ENCODE results near the gene TMEM184A. TPM values are rescaled to one million over a fixed set of nuclear protein-coding genes. Genes with fewer than 3 reads are reported as not detected.

The TMEM184A gene
- total RNA-seq, 1 donor from 2014 or later = 0.23 TPM

DNA sequence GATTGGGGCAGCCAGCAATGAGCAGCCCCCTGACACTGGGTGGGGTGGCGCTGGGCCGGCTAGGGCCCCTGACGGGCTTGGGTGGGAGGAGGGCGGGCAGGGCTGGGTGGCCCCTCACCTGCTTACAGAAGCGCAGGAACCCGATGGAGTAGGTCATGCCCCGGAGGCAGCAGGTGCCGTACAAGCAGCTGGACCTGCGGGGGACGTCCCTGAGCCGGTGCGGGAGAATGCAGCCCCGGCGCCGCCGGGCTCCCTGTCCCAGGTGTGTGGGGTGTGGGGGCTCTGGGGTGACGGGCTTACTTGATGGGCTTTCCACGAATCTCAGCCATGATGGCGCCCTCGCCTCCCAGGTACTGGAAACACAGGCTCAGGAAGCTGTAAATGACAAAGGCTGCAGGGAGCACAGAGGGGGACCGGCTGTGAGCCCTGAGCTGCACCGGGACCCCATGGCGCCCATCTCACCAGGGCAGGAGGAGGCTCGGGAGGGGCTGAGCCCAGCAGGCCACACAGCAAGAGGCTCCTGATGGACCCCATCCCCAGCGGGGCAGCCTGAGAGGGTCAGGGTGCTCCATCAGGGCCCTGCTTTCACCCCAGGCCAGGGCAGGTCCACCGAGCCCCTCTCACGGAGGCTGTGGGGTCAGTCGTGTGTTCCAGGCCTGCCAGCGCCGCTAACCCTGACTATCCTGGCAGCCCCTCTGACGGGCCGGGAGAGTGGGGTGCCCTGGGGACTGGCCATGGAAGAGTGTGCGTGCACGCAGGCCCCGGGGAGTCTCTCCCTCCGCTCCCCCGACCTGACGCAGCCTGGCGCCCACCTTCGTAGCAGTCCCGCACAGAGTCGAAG, 5.8 kb downstream of the TMEM184A start:
- intact Hi-C loops (cut with micrococcal nuclease) = no loop called here
- no peak overlapping the region for H3K27ac Mint-ChIP-seq
- no peaks in the 10 kb centered on the region for H3K4me1 Mint-ChIP-seq (ENCODE audit: low read depth)
- no peaks in the 10 kb centered on the region for H3K27me3 Mint-ChIP-seq (ENCODE audit: low read depth)
- H3K9me3 Mint-ChIP-seq = no peaks in the 10 kb centered on the region
- H3K4me3 Mint-ChIP-seq (ENCODE audit: low read depth) = no peak overlapping the region
- DNase-seq (ENCODE audit: low spot score) = no peak
- H3K36me3 Mint-ChIP-seq (ENCODE audit: low read depth) = no peaks in the 10 kb centered on the region

DNA sequence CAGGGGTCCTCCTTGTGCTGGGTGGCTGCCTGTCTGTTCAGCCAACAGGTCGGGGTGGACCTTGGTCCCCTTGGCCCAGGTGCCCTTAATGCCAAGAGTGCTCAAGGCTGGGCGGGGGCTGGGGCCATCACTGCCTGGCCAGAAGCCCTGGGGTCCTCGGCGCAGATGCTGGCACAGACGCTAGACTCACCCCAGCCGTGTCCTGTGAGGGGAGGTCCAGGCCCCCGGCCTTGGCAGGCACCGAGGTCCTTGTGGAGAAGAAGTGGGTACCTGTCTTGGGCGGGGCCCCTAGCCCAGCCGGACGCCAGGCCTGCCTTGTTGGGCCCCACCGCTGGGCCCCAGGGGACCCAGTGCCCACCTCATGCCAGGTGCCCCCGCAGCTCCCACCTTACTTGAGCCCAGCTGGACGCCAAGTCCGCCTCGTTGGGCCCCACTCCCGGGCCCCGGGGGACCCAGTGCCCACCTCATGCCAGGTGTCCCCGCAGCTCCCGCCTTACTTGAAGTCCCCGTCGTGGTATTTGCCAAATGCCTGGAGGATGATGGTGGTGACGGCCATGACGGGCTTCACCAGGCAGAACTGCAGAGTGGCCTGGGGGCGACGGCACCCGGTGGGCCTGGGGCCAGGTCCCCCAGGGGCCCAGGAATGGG, 6.5 kb downstream of the TMEM184A start:
- Mint-ChIP-seq H3K27me3 (ENCODE audit: low read depth) (no peaks in the 10 kb centered on the region), H3K9me3 (no peaks in the 10 kb centered on the region), H3K27ac (no peak overlapping the region), H3K4me3 (ENCODE audit: low read depth) (no peak overlapping the region), H3K36me3 (ENCODE audit: low read depth) (no peaks in the 10 kb centered on the region), H3K4me1 (ENCODE audit: low read depth) (no peaks in the 10 kb centered on the region)
- no peak for DNase-seq (ENCODE audit: low spot score)
- intact Hi-C loops (cut with micrococcal nuclease) = no loop called here

DNA sequence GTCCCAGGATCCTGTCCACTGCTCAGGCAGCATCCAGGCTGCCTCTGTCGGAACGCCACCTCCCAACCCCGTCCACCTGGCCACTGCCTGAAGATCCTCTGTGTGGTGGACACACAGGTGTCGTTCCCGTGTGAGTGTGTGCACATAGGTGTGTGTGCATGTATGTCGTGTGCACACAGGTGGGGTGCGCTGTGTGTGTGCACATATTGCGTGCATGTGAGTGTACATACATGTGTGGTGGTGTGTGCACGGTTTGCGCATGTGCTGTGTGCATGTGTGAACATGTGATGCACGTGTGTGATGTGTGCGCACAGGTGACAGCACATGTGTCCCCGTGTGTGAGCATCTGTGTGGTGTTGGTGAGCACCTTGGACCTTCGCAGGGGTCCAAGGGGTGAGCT, 7.1 kb downstream of the TMEM184A start:
- no peak for DNase-seq (ENCODE audit: low spot score)
- H3K4me3 Mint-ChIP-seq (ENCODE audit: low read depth) = no peak overlapping the region
- H3K9me3 Mint-ChIP-seq = no peaks in the 10 kb centered on the region
- H3K27ac Mint-ChIP-seq = no peak overlapping the region
- no peaks in the 10 kb centered on the region for H3K4me1 Mint-ChIP-seq (ENCODE audit: low read depth)
- H3K36me3 Mint-ChIP-seq (ENCODE audit: low read depth) = no peaks in the 10 kb centered on the region
- intact Hi-C loops (cut with micrococcal nuclease) = no loop called here
- no peaks in the 10 kb centered on the region for H3K27me3 Mint-ChIP-seq (ENCODE audit: low read depth)

DNA sequence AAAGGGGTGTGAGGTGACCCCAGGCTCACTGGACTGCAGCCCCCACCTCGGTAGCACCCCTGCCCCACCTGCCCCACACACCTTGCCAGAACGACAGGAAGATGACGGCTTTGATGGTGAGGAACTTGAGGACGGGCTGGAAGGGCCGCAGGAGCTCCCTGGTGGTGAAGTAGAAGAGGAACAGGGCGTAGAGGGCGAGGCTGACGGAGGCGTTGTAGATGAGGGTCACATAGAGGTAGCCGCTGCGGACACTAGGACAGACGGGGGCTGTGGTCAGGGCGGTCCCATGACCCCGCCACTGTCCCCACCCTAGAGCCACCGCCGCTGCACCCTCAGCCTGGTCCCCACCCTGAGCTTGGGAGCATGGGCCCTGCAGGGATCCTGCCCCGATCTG, 7.6 kb downstream of the TMEM184A start:
- Mint-ChIP-seq H3K27me3 (ENCODE audit: low read depth) (no peaks in the 10 kb centered on the region), H3K36me3 (ENCODE audit: low read depth) (no peaks in the 10 kb centered on the region), H3K9me3 (no peaks in the 10 kb centered on the region), H3K27ac (no peak overlapping the region), H3K4me3 (ENCODE audit: low read depth) (no peak overlapping the region), H3K4me1 (ENCODE audit: low read depth) (no peaks in the 10 kb centered on the region)
- no peak for DNase-seq (ENCODE audit: low spot score)
- intact Hi-C loops (cut with micrococcal nuclease) = no loop called here

DNA sequence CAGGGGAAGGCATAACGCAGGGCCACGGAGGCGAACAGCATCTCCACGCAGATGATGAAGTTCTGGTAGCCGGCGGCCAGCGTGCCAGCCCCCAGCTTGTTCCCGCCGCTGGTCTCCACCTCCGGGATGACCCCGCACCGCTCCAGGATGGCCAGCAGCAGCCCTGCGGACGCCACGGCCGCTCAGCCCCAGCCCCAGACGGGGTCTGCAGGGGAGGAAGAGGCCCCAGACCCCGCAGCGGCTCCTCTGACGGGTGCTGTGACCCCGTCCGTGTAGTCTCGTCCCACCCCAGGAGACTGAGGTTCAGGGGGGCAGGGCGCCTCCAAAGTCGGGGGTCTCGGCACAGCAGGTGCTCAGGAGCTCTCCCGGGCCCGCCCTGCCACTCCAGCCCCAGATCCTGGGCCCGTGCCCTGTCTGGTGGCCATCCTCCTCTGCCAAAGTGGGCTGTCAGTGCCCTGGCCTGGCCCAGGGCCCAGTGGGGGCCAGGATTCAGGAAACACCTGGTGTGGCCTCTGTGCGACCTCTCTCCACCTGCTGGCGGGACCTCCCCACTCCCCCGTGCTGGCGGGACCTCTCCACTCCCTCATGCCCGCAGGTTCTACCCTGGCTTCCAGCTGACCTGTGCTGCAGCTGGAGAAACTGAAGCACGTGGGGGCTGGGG, 8.1 kb downstream of the TMEM184A start:
- Mint-ChIP-seq H3K27me3 (ENCODE audit: low read depth) (no peaks in the 10 kb centered on the region), H3K4me1 (ENCODE audit: low read depth) (no peaks in the 10 kb centered on the region), H3K27ac (no peak overlapping the region), H3K36me3 (ENCODE audit: low read depth) (no peaks in the 10 kb centered on the region), H3K9me3 (no peaks in the 10 kb centered on the region), H3K4me3 (ENCODE audit: low read depth) (no peak overlapping the region)
- intact Hi-C loops (cut with micrococcal nuclease) = no loop called here
- no peak for DNase-seq (ENCODE audit: low spot score)

DNA sequence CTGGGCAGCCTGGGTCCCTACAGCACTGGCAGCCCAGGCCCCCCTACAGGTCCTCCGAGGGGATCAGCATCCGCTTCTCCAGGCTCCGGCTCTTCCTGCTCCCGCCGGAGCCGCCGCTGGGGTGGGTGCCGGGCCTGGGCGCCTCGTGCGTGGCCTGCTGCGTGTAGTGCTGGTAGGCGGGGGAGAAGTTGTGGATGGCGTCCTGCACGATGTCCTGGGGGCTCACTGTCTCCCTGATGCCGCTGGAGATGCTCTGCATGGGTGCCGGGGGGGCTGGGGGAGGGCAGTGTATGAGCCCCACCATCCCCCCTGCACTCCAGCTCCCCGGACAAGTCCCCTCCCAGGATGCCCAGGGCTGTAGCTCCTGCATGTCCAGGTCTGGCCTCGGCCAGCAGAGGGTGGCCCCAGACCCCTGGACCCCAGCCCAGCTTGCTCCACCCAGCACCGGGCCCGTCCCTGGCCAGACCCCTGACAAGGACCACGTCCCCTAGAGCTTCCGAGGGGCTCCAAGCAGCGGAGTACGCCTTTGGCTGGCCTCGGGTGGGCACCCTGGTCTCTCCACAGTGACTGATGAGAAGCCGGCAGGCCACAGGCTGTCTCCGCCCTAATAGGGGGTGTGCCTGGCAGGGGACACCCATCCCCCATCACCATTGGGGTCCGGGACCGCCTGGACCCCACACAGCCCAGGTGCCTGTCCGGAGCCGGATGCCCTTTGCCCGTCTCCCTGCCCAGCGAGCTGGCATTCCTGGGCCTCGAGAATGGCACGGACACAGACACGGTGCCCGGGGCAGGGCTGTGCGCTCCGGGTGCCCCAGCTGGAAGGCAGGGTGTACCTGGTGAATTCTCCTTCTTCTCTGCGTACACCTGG, 8.9 kb downstream of the TMEM184A start:
- Mint-ChIP-seq H3K27ac (no peak overlapping the region), H3K4me3 (ENCODE audit: low read depth) (no peak overlapping the region), H3K36me3 (ENCODE audit: low read depth) (no peaks in the 10 kb centered on the region), H3K4me1 (ENCODE audit: low read depth) (no peaks in the 10 kb centered on the region), H3K9me3 (no peaks in the 10 kb centered on the region), H3K27me3 (ENCODE audit: low read depth) (no peaks in the 10 kb centered on the region)
- intact Hi-C loops (cut with micrococcal nuclease) = no loop called here
- no peak for DNase-seq (ENCODE audit: low spot score)

DNA sequence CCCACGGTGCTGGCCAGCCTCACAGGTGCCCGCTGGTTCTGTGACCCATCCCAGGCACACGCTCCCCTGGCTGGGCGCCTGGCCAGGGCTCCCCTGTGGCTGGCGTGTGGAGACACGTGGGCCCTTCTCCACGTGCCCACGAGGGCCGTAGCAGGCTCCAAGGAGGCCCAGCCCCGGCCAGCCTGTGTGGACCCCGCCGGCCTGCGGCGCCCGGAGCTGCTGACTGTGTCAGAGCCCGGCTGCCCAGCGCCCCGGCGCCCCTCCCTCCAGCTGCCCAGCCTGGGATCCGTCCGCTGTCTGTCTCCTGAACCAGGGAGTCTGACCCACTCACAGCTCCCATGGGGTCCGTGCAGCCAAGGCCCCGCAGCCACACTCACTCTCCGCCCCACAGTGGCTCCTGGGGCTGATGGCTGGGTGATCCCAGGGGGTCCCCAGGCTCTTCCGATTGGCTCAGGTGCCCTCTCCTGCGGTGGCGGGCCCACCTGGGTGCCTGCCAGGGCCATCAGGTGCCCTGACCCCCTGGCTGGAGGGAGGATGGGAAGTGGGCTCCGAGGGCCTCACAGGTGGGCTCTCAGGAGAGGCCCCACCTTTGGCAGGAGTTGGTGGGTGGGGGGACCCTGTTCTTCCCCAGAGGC, 9.6 kb downstream of the TMEM184A start:
- intact Hi-C loops (cut with micrococcal nuclease) = no loop called here
- Mint-ChIP-seq H3K27me3 (ENCODE audit: low read depth) (no peaks in the 10 kb centered on the region), H3K9me3 (no peaks in the 10 kb centered on the region)

DNA sequence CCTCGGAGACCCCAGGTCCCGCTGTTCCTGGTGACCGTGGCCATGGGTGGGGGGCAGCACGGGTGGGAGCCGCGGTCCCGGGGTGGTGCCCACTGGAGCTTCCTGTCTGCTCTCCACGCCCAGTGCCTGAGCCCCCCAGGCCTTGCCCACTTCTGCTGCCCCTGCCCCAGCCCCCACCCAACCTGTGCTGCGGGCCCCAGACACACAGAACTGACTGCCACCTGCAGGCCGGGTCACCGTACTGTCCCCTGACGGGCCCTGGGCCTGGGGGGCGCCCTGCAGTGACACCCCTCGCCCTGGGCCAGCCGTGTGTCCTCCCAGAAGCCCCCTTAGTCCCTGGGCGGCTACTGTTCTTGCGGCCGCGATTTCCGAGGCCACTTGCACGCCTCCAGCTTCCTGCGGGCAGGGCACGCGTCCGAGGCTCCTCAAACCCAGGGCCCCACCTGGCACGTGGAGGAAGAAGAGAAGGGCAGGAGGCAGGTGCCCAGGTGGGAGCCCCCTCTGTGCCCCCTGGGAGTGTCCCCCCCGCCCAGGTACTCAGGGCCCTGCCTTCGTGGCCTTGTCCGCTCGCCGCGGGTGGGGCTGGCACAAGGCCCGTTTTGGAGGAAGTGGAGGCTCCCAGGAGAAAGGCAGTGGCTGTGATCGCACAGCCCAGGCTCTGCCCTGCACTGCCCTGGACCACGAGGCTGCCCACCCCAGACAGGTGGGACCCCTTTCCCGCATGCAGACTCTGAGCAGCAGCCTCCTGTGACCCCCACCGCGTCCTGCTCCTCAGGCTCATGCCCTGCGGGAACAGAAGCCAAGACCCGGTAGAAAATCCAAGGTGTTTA, 10.4 kb downstream of the TMEM184A start:
- H3K9me3 Mint-ChIP-seq = no peaks in the 10 kb centered on the region
- peaks cover 8% of the 10 kb centered on the region for H3K36me3 Mint-ChIP-seq (ENCODE audit: low read depth)
- no peak overlapping the region for H3K4me3 Mint-ChIP-seq (ENCODE audit: low read depth)
- no peak for DNase-seq (ENCODE audit: low spot score)
- intact Hi-C loops (cut with micrococcal nuclease) = no loop called here
- no peaks in the 10 kb centered on the region for H3K27me3 Mint-ChIP-seq (ENCODE audit: low read depth)
- H3K27ac Mint-ChIP-seq = no peak overlapping the region
- no peaks in the 10 kb centered on the region for H3K4me1 Mint-ChIP-seq (ENCODE audit: low read depth)

More for the DNA sequence above, 9.6 kb downstream of the TMEM184A start:
- Mint-ChIP-seq H3K36me3 (ENCODE audit: low read depth) (peaks cover 3% of the 10 kb centered on the region), H3K27ac (no peak overlapping the region), H3K4me3 (ENCODE audit: low read depth) (no peak overlapping the region), H3K4me1 (ENCODE audit: low read depth) (no peaks in the 10 kb centered on the region)
- DNase-seq (ENCODE audit: low spot score) = no peak

DNA sequence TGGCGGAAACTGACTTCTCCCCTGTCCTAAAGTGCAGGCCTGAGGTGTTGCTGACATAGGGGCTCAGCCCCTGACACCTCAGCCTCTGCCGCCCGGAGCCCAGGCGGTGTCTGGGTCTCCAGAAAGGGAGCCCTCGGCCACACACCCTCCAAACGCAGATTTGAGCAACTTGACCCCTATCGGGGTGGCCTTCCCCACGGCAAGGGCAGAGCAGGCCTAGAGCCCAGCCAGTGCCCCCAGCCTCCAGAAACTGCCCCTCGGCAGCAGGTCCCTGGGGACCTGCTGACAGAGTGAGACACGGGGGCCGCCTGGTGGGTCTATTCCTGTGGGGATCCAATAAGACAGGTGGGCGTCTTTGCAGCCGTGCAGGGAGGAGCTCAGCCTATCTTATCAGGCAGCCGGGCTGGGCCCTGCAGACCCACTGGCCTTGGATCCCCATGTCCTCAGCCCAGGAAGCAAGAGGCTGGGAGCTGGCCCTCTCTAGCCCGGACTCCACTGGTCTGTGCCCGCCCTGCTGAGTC, 11.0 kb downstream of the TMEM184A start:
- no peak for DNase-seq (ENCODE audit: low spot score)
- no peak overlapping the region for H3K27ac Mint-ChIP-seq
- no peaks in the 10 kb centered on the region for H3K27me3 Mint-ChIP-seq (ENCODE audit: low read depth)
- H3K36me3 Mint-ChIP-seq (ENCODE audit: low read depth) = peaks cover 8% of the 10 kb centered on the region
- no peaks in the 10 kb centered on the region for H3K4me1 Mint-ChIP-seq (ENCODE audit: low read depth)
- H3K9me3 Mint-ChIP-seq = no peaks in the 10 kb centered on the region
- intact Hi-C loops (cut with micrococcal nuclease) = no loop called here
- no peak overlapping the region for H3K4me3 Mint-ChIP-seq (ENCODE audit: low read depth)

DNA sequence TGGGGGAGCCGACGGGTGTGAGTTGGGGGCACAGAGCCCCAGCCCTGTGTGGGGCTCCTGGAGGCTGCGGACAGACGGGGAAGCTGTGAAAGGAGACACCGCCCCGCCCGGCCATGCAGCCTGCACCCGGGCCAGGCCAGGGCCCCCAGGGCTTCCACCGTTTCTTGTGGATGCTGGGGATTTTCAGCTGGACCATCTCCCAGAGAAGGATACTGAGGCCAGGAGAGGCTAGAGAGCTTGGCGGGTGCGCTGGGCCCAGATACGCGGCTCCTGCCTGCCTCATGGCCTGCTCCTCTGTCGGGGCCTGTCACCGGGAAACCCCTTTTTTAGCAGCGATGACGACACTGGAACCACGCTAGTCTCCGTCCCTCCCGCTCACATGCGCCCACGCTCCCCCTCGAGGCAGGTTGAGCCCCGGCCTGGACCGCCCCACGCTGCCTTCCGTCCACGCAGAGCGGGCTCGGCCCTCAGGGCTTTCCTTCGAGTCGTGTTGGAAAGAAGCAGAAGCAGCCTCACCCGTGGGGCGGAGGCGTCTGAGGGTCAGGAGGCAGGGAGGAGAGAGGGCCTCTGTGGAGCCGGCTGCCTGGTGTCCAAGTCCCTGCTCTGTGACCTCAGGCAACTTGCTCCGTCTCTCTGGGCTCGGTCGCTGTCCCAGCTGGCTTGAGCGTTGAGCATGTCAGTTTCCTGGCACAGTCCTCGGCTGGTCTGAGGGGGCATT, 11.7 kb downstream of the TMEM184A start:
- intact Hi-C loops (cut with micrococcal nuclease) = no loop called here
- Mint-ChIP-seq H3K9me3 (no peaks in the 10 kb centered on the region), H3K36me3 (ENCODE audit: low read depth) (peaks cover 11% of the 10 kb centered on the region), H3K27ac (no peak overlapping the region), H3K4me1 (ENCODE audit: low read depth) (no peaks in the 10 kb centered on the region), H3K27me3 (ENCODE audit: low read depth) (no peaks in the 10 kb centered on the region), H3K4me3 (ENCODE audit: low read depth) (no peak overlapping the region)
- DNase-seq (ENCODE audit: low spot score) = no peak

DNA sequence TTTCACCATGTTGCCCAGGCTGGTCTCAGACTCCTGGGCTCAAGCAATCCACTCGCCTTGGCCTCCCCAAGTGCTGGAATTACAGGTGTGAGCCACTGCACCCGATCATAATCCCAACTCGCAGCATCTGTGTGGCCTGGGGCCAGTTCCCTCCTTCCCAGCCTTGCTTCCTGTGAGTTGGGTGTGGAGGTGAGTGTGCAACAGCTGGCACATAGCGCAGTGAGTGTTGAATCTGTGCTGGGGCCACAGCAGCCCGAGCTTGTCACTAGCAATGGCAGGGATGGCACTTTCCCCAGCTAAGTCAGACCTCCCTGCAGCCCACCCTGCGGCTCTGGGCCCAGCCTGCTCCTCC, 12.2 kb downstream of the TMEM184A start:
- H3K4me1 Mint-ChIP-seq (ENCODE audit: low read depth) = no peaks in the 10 kb centered on the region
- DNase-seq (ENCODE audit: low spot score) = no peak
- intact Hi-C loops (cut with micrococcal nuclease) = no loop called here
- H3K4me3 Mint-ChIP-seq (ENCODE audit: low read depth) = no peak overlapping the region
- no peak overlapping the region for H3K27ac Mint-ChIP-seq
- H3K36me3 Mint-ChIP-seq (ENCODE audit: low read depth) = peaks cover 11% of the 10 kb centered on the region
- H3K9me3 Mint-ChIP-seq = no peaks in the 10 kb centered on the region
- H3K27me3 Mint-ChIP-seq (ENCODE audit: low read depth) = no peaks in the 10 kb centered on the region
